CD14-positive monocyte (primary cell): ENCODE data around the gene ULK4. TPM values are rescaled to one million over a fixed set of nuclear protein-coding genes. Genes with fewer than 3 reads are reported as not detected.

Experiments used
- DNase-seq, 3 donors: peaks; one replicate each; pipeline ENCODE4 v3.0.0-alpha.2; 2011 to 2022
- H2AFZ ChIP-seq: 2 replicates; pipeline ENCODE4 v1.6.0; 2012; ENCODE audit warnings: mild to moderate bottlenecking, low read depth, low read length, inconsistent platforms; ENCODE audit not compliant: insufficient read depth, poor library complexity, severe bottlenecking
- H3K27ac ChIP-seq, 2 donors: 1 replicate in 1 of 2; 2 replicates in 1 of 2; pipeline ENCODE4 v1.5.1; 2012 to 2013; ENCODE audit warnings: low read length in 2 of 2, control low read depth in 1 of 2, inconsistent platforms in 1 of 2, low read depth in 1 of 2, mild to moderate bottlenecking in 1 of 2
- H3K27me3 ChIP-seq, 2 donors: one replicate each; pipeline versions ENCODE4 v1.6.0 to v1.6.1; 2011 to 2013; ENCODE audit warnings: low read length in 2 of 2; ENCODE audit not compliant: control insufficient read depth in 2 of 2, insufficient read depth in 2 of 2
- H3K36me3 ChIP-seq, 2 donors: replicated peaks in 1 of 2; 1 replicate in 1 of 2; 2 replicates in 1 of 2; pipeline versions ENCODE4 v1.5.1 to v1.6.1; 2012 to 2013; ENCODE audit warnings: low read length in 2 of 2, control low read depth in 1 of 2, inconsistent platforms in 1 of 2, mild to moderate bottlenecking in 1 of 2; ENCODE audit not compliant: insufficient read depth in 2 of 2, control insufficient read depth in 1 of 2
- H3K4me1 ChIP-seq, 2 donors: 1 replicate in 1 of 2; 2 replicates in 1 of 2; pipeline versions ENCODE4 v1.5.1 to v1.6.1; 2012 to 2013; ENCODE audit warnings: low read length in 2 of 2, control low read depth in 1 of 2, inconsistent platforms in 1 of 2, mild to moderate bottlenecking in 1 of 2, moderate library complexity in 1 of 2; ENCODE audit not compliant: insufficient read depth in 2 of 2, control insufficient read depth in 1 of 2
- H3K4me2 ChIP-seq: replicated peaks from 2 replicates; pipeline ENCODE3; 2012; ENCODE audit warnings: low read length, moderate library complexity, mild to moderate bottlenecking; ENCODE audit not compliant: poor library complexity, severe bottlenecking; ENCODE audit errors: extremely low read depth
- H3K4me3 ChIP-seq, 3 experiments: fragments of 200-600 bp in 1 of 3; sonication (generic) in 1 of 3; replicated peaks in 1 of 3; 1 replicate in 2 of 3; 2 replicates in 1 of 3; pipeline ENCODE4 v1.5.1; 2011 to 2013; ENCODE audit warnings: low read length in 3 of 3, mild to moderate bottlenecking in 3 of 3, control low read depth in 2 of 3, low read depth in 2 of 3, inconsistent platforms in 1 of 3, moderate library complexity in 1 of 3
- H3K79me2 ChIP-seq: 2 replicates; pipeline ENCODE4 v1.6.0; 2012; ENCODE audit warnings: mild to moderate bottlenecking, control low read depth, inconsistent platforms, low read length, moderate library complexity; ENCODE audit not compliant: insufficient read depth
- H3K9ac ChIP-seq: 2 replicates; pipeline ENCODE4 v1.6.0; 2017; ENCODE audit warnings: low read length, mild to moderate bottlenecking; ENCODE audit not compliant: insufficient read depth, poor library complexity, severe bottlenecking
- H3K9me3 ChIP-seq, 2 donors: replicated peaks in 1 of 2; 1 replicate in 1 of 2; 2 replicates in 1 of 2; pipeline versions ENCODE4 v1.5.1 to v1.6.1; 2012 to 2013; ENCODE audit warnings: low read length in 2 of 2, control low read depth in 1 of 2; ENCODE audit not compliant: control insufficient read depth in 1 of 2, insufficient read depth in 1 of 2
- H4K20me1 ChIP-seq: 2 replicates; pipeline ENCODE4 v1.6.0; 2012; ENCODE audit warnings: mild to moderate bottlenecking, low read length, control low read depth, moderate library complexity; ENCODE audit not compliant: insufficient read depth
- H3K27ac Mint-ChIP-seq, 7 donors: one replicate each; pipeline ENCODE4 v1.8.0; 2020; ENCODE audit warnings: mild to moderate bottlenecking in 7 of 7, mixed read lengths in 7 of 7, moderate library complexity in 6 of 7, inconsistent platforms in 2 of 7
- H3K27me3 Mint-ChIP-seq, 3 donors: one replicate each; pipeline ENCODE4 v1.8.0; 2021 to 2022; ENCODE audit warnings: low read depth in 3 of 3, mild to moderate bottlenecking in 3 of 3, mixed read lengths in 3 of 3, moderate library complexity in 3 of 3, inconsistent platforms in 1 of 3
- H3K36me3 Mint-ChIP-seq, 2 donors: one replicate each; pipeline ENCODE4 v1.8.0; 2020; ENCODE audit warnings: mixed read lengths in 2 of 2, inconsistent platforms in 1 of 2, mild to moderate bottlenecking in 1 of 2
- H3K4me1 Mint-ChIP-seq: one replicate; pipeline ENCODE4 v1.8.0; 2020; ENCODE audit warnings: mild to moderate bottlenecking, mixed read lengths
- H3K4me3 Mint-ChIP-seq, 2 donors: one replicate each; pipeline ENCODE4 v1.8.0; 2020; ENCODE audit warnings: mild to moderate bottlenecking in 2 of 2, mixed read lengths in 2 of 2, moderate library complexity in 1 of 2
- H3K9me3 Mint-ChIP-seq, 7 donors: one replicate each; pipeline ENCODE4 v1.8.0; 2020 to 2022; ENCODE audit warnings: mixed read lengths in 7 of 7, mild to moderate bottlenecking in 6 of 7, moderate library complexity in 6 of 7, inconsistent platforms in 2 of 7
- CTCF ChIP-seq: fragments of 200-600 bp; IDR thresholded peaks from one replicate; pipeline ENCODE4 v1.8.0; 2022; ENCODE audit warnings: antibody characterized with exemption, mild to moderate bottlenecking
- WGBS: methylation state at CpG from one replicate; pipeline ENCODE4 v1.1.5; 2013; ENCODE audit warnings: missing lambda C conversion rate; ENCODE audit not compliant: insufficient coverage; 5-methylcytosine and 5-hydroxymethylcytosine counted together
- intact Hi-C, 2 donors: fragments of 100-400 bp; cut with micrococcal nuclease; formaldehyde crosslinking; loops; one replicate each; pipeline versions ENCODE4 v1.15.0 to v1.15.1; 2023
- polyA plus RNA-seq, 3 donors: library from polyadenylated mRNA; depleted of rRNA in 1 of 3; unstranded in 2 of 3; stranded (reverse) in 1 of 3; fragments of 300-500 nt in 2 of 3; fragments of >200 nt in 1 of 3; fragmentation: Illumina TruSeq in 2 of 3; gene quantifications; 1 replicate in 2 of 3; 2 replicates in 1 of 3; pipeline ENCODE4 v1.2.3, GENCODE V29; 2012 to 2021

ULK4 gene
- polyA plus RNA-seq, 3 donors: 6.7 to 14.0 (median 11.8) TPM

DNA sequence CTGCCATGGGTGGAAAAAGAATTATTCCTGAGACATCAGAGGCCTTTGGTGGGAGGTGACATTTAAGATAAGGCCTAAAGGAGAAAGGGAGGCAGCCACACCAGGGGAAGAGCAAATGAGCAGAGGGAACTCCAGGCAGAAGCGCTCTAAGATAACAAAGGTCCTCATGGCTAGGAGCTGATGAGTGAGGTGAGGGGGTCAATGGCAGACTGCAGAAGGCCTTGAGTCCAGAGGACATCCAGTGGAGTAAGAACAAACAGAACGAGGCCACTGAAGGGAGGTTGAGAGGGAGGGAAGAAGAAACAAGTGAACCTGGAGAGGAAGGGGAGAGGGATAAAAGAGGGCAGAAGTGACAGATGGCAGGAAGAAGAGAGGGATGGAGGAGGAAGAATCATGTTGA lies 665.3 kb downstream of the ULK4 start:
- Histone ChIP-seq H3K9ac (no peak overlapping the region), H3K4me1 (no peaks in the 10 kb centered on the region), H3K27ac (no peak overlapping the region), H3K4me2 (no peak overlapping the region), H3K9me3 (no peaks in the 10 kb centered on the region), H4K20me1 (no peaks in the 10 kb centered on the region), H3K79me2 (no peaks in the 10 kb centered on the region), H3K4me3 (no peak overlapping the region), H3K27me3 (no peaks in the 10 kb centered on the region), H2AFZ (no peak overlapping the region), H3K36me3 (no peaks in the 10 kb centered on the region)
- no peak for TF ChIP-seq CTCF
- Mint-ChIP-seq H3K9me3 (peaks cover 0 to 4% (median 2%) of the 10 kb centered on the region in 7 donors), H3K27ac (no peak overlapping the region), H3K4me3 (no peak overlapping the region), H3K27me3 (no peaks in the 10 kb centered on the region), H3K36me3 (no peaks in the 10 kb centered on the region), H3K4me1 (no peaks in the 10 kb centered on the region)
- 83% methylated on average over 2 of the region's 2 CpGs for WGBS
- DNase-seq: no peak
- intact Hi-C loops: no loop called here

- no peaks in the 10 kb centered on the region for H3K79me2 ChIP-seq
- H3K4me3 Mint-ChIP-seq: no peak overlapping the region
- intact Hi-C loops: no loop called here
- H4K20me1 ChIP-seq: no peaks in the 10 kb centered on the region
- no peaks in the 10 kb centered on the region for H3K9me3 ChIP-seq
- H3K9me3 Mint-ChIP-seq: peaks cover 0 to 6% (median 2%) of the 10 kb centered on the region in 7 donors
- H3K27ac Mint-ChIP-seq: no peak overlapping the region
- no peaks in the 10 kb centered on the region for H3K36me3 Mint-ChIP-seq
- no peak for TF ChIP-seq CTCF
- no peak overlapping the region for H3K9ac ChIP-seq
- H3K27ac ChIP-seq: no peak overlapping the region
- no peaks in the 10 kb centered on the region for H3K27me3 ChIP-seq
- H3K4me1 ChIP-seq: no peaks in the 10 kb centered on the region
- no peaks in the 10 kb centered on the region for H3K36me3 ChIP-seq
- H3K27me3 Mint-ChIP-seq: no peaks in the 10 kb centered on the region
- 100% methylated on average over 2 of the region's 3 CpGs for WGBS
- no peaks in the 10 kb centered on the region for H3K4me1 Mint-ChIP-seq
- no peak overlapping the region for H2AFZ ChIP-seq
- no peak overlapping the region for H3K4me2 ChIP-seq
- no peak for DNase-seq
- no peak overlapping the region for H3K4me3 ChIP-seq
Measured at GRCh38 chr3:41295740-41296139, 666.2 kb downstream of the ULK4 start.
